ENCODE data around the gene EPHB6.

Gene EPHB6

GRCh38 chr7:142913566-142913965 lies 58.7 kb downstream of the EPHB6 start:
- Histone ChIP-seq H3K4me1 (ENCODE audit: insufficient read depth, low read length, severe bottlenecking) (no peaks in the 10 kb centered on the region), H3K4me2 (ENCODE audit: low read length) (no peak overlapping the region), H2AFZ (ENCODE audit: low read length) (no peak overlapping the region), H3K79me2 (ENCODE audit: insufficient read depth, low read length) (no peaks in the 10 kb centered on the region), H3F3A (ENCODE audit: insufficient read depth, low read length) (no peaks in the 10 kb centered on the region), H4K20me1 (ENCODE audit: insufficient read depth, low read length) (no peaks in the 10 kb centered on the region), H3K27me3 (ENCODE audit: insufficient read depth, low read length) (peaks cover 3% of the 10 kb centered on the region; the same call in 1 of the 2 replicates), H3K9ac (ENCODE audit: low read length) (no peak overlapping the region), H3K36me3 (ENCODE audit: insufficient read depth, low read length) (no peaks in the 10 kb centered on the region), H3K9me3 (ENCODE audit: low read length) (no peaks in the 10 kb centered on the region), H3K27ac (ENCODE audit: low read depth, low read length, poor library complexity, severe bottlenecking) (no peak overlapping the region), H3K4me3 (ENCODE audit: low read depth, low read length, poor library complexity, severe bottlenecking) (no peak overlapping the region), H3K9me2 (ENCODE audit: low read depth, low read length) (no peaks in the 10 kb centered on the region)
- TF ChIP-seq CTCF (IDR thresholded peaks at IDR 0.05; ENCODE audit: low read length) (no peak), EZH2 (IDR thresholded peaks at IDR 0.05; ENCODE audit: borderline replicate concordance, low read length) (no peak)

- Histone ChIP-seq H3K4me1 (ENCODE audit: insufficient read depth, low read length, severe bottlenecking) (no peaks in the 10 kb centered on the region), H3K4me3 (ENCODE audit: low read depth, low read length, poor library complexity, severe bottlenecking) (no peak overlapping the region), H3K27me3 (ENCODE audit: insufficient read depth, low read length) (peaks cover 3% of the 10 kb centered on the region; the same call in 1 of the 2 replicates), H3K4me2 (ENCODE audit: low read length) (no peak overlapping the region), H3F3A (ENCODE audit: insufficient read depth, low read length) (no peaks in the 10 kb centered on the region), H3K9me2 (ENCODE audit: low read depth, low read length) (no peaks in the 10 kb centered on the region), H2AFZ (ENCODE audit: low read length) (no peak overlapping the region), H3K79me2 (ENCODE audit: insufficient read depth, low read length) (no peaks in the 10 kb centered on the region), H3K9me3 (ENCODE audit: low read length) (no peaks in the 10 kb centered on the region), H4K20me1 (ENCODE audit: insufficient read depth, low read length) (no peaks in the 10 kb centered on the region), H3K36me3 (ENCODE audit: insufficient read depth, low read length) (no peaks in the 10 kb centered on the region), H3K9ac (ENCODE audit: low read length) (no peak overlapping the region), H3K27ac (ENCODE audit: low read depth, low read length, poor library complexity, severe bottlenecking) (no peak overlapping the region)
- no peak for TF ChIP-seq CTCF (IDR thresholded peaks at IDR 0.05; ENCODE audit: low read length)
- no peak for TF ChIP-seq EZH2 (IDR thresholded peaks at IDR 0.05; ENCODE audit: borderline replicate concordance, low read length)
Observed at GRCh38 chr7:142914121-142914520, 59.2 kb downstream of the EPHB6 start.

GRCh38 chr7:142915315-142915714 lies 60.4 kb downstream of the EPHB6 start:
- H3F3A ChIP-seq (ENCODE audit: insufficient read depth, low read length): no peaks in the 10 kb centered on the region
- H3K27ac ChIP-seq (ENCODE audit: low read depth, low read length, poor library complexity, severe bottlenecking): no peak overlapping the region
- no peaks in the 10 kb centered on the region for H3K36me3 ChIP-seq (ENCODE audit: insufficient read depth, low read length)
- no peak overlapping the region for H3K9ac ChIP-seq (ENCODE audit: low read length)
- no peaks in the 10 kb centered on the region for H4K20me1 ChIP-seq (ENCODE audit: insufficient read depth, low read length)
- no peak for TF ChIP-seq EZH2 (IDR thresholded peaks at IDR 0.05; ENCODE audit: borderline replicate concordance, low read length)
- no peak for TF ChIP-seq CTCF (IDR thresholded peaks at IDR 0.05; ENCODE audit: low read length)
- peaks cover 3% of the 10 kb centered on the region; the same call in 1 of the 2 replicates for H3K27me3 ChIP-seq (ENCODE audit: insufficient read depth, low read length)
- H3K9me3 ChIP-seq (ENCODE audit: low read length): no peaks in the 10 kb centered on the region
- H3K4me2 ChIP-seq (ENCODE audit: low read length): no peak overlapping the region
- H3K79me2 ChIP-seq (ENCODE audit: insufficient read depth, low read length): no peaks in the 10 kb centered on the region
- no peaks in the 10 kb centered on the region for H3K9me2 ChIP-seq (ENCODE audit: low read depth, low read length)
- no peaks in the 10 kb centered on the region for H3K4me1 ChIP-seq (ENCODE audit: insufficient read depth, low read length, severe bottlenecking)
- no peak overlapping the region for H2AFZ ChIP-seq (ENCODE audit: low read length)
- H3K4me3 ChIP-seq (ENCODE audit: low read depth, low read length, poor library complexity, severe bottlenecking): no peak overlapping the region

All from OCI-LY1 (cell line).